Osteoblast (primary cell): Measurements from ENCODE around the gene GJA10. TPM values are rescaled to one million over a fixed set of nuclear protein-coding genes. Genes with fewer than 3 reads are reported as not detected.

ENCODE experiments used
- DNase-seq: peaks from one replicate; pipeline ENCODE4 v3.0.0; 2011; ENCODE audit warnings: low spot score, mixed read lengths; ENCODE audit not compliant: insufficient read length; ENCODE audit errors: missing footprints
- H2AFZ ChIP-seq: 2 replicates; pipeline ENCODE4 v1.6.0; 2011; ENCODE audit warnings: mild to moderate bottlenecking, low read length
- H3K27ac ChIP-seq: 2 replicates; pipeline ENCODE4 v1.5.1; 2011; ENCODE audit warnings: mild to moderate bottlenecking, low read depth, low read length, moderate library complexity
- H3K27me3 ChIP-seq: 2 replicates; pipeline ENCODE4 v1.6.0; 2012; ENCODE audit warnings: mild to moderate bottlenecking, control low read depth, inconsistent platforms, low read length, moderate library complexity; ENCODE audit not compliant: insufficient read depth
- H3K36me3 ChIP-seq: 2 replicates; pipeline ENCODE4 v1.5.1; 2011; ENCODE audit warnings: mild to moderate bottlenecking, low read length, control low read depth, moderate library complexity; ENCODE audit not compliant: insufficient read depth
- H3K4me1 ChIP-seq: 2 replicates; pipeline ENCODE4 v1.5.1; 2011; ENCODE audit warnings: mild to moderate bottlenecking, low read length, control low read depth, moderate library complexity; ENCODE audit not compliant: insufficient read depth
- H3K4me2 ChIP-seq: 2 replicates; pipeline ENCODE4 v1.6.0; 2011; ENCODE audit warnings: mild to moderate bottlenecking, low read length; ENCODE audit not compliant: insufficient read depth
- H3K4me3 ChIP-seq: fragments of 200-600 bp; sonication (generic); 3 replicates; pipeline ENCODE4 v1.5.1; 2012; ENCODE audit warnings: mild to moderate bottlenecking, low read length, inconsistent platforms; ENCODE audit not compliant: insufficient read depth
- H3K79me2 ChIP-seq: 2 replicates; pipeline ENCODE4 v1.6.0; 2012; ENCODE audit warnings: mild to moderate bottlenecking, low read length, control low read depth, inconsistent platforms; ENCODE audit not compliant: insufficient read depth
- H3K9me3 ChIP-seq: 2 replicates; pipeline ENCODE4 v1.5.1; 2011; ENCODE audit warnings: low read depth, low read length, control low read depth
- H4K20me1 ChIP-seq: 2 replicates; pipeline ENCODE4 v1.6.0; 2012; ENCODE audit warnings: mild to moderate bottlenecking, low read length, control low read depth; ENCODE audit not compliant: insufficient read depth
- total RNA-seq: library from RNA; depleted of rRNA; stranded (reverse); fragments of >200 nt; gene quantifications from 2 replicates; pipeline ENCODE4 v1.2.3, GENCODE V29; 2012
- TF ChIP-seq, protein P1 (sequence below): IDR thresholded peaks from 2 replicates; pipeline ENCODE4 v1.5.1; 2011; ENCODE audit warnings: mild to moderate bottlenecking, low read depth, low read length, moderate library complexity; ENCODE audit errors: extremely low read depth

The GJA10 gene
- total RNA-seq, 1 donor, result not detected

DNA sequence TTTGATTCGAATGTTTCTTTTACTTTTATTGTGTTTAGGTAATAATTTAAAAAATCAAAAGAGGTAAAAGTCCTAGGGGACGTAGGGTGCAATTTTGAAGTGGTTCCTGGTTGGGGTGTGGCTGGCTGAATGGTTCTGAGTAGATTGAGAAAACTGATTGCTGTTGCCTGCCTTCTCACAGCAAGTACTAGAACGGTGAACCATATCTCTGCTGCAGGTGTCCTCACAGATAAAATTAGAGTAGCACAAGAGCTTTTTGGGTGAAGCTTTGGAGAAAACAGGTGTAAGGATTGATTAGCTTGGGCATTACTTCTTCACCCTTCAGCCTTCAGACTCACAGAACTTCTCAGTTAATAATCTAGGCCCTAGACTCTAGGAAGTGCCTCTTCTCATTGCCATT is 19.8 kb upstream of the GJA10 start:
- H3K27ac ChIP-seq, result no peak overlapping the region
- H3K9me3 ChIP-seq, result no peaks in the 10 kb centered on the region
- H3K36me3 ChIP-seq, result peaks cover 13% of the 10 kb centered on the region
- no peak overlapping the region for H3K4me2 ChIP-seq
- H2AFZ ChIP-seq, result no peak overlapping the region
- H4K20me1 ChIP-seq, result no peaks in the 10 kb centered on the region
- no peaks in the 10 kb centered on the region for H3K4me1 ChIP-seq
- no peaks in the 10 kb centered on the region for H3K79me2 ChIP-seq
- no peak for DNase-seq
- no peak overlapping the region for H3K4me3 ChIP-seq
- H3K27me3 ChIP-seq, result no peaks in the 10 kb centered on the region
- TF ChIP-seq, protein P1, sequence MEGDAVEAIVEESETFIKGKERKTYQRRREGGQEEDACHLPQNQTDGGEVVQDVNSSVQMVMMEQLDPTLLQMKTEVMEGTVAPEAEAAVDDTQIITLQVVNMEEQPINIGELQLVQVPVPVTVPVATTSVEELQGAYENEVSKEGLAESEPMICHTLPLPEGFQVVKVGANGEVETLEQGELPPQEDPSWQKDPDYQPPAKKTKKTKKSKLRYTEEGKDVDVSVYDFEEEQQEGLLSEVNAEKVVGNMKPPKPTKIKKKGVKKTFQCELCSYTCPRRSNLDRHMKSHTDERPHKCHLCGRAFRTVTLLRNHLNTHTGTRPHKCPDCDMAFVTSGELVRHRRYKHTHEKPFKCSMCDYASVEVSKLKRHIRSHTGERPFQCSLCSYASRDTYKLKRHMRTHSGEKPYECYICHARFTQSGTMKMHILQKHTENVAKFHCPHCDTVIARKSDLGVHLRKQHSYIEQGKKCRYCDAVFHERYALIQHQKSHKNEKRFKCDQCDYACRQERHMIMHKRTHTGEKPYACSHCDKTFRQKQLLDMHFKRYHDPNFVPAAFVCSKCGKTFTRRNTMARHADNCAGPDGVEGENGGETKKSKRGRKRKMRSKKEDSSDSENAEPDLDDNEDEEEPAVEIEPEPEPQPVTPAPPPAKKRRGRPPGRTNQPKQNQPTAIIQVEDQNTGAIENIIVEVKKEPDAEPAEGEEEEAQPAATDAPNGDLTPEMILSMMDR, result no peak

DNA sequence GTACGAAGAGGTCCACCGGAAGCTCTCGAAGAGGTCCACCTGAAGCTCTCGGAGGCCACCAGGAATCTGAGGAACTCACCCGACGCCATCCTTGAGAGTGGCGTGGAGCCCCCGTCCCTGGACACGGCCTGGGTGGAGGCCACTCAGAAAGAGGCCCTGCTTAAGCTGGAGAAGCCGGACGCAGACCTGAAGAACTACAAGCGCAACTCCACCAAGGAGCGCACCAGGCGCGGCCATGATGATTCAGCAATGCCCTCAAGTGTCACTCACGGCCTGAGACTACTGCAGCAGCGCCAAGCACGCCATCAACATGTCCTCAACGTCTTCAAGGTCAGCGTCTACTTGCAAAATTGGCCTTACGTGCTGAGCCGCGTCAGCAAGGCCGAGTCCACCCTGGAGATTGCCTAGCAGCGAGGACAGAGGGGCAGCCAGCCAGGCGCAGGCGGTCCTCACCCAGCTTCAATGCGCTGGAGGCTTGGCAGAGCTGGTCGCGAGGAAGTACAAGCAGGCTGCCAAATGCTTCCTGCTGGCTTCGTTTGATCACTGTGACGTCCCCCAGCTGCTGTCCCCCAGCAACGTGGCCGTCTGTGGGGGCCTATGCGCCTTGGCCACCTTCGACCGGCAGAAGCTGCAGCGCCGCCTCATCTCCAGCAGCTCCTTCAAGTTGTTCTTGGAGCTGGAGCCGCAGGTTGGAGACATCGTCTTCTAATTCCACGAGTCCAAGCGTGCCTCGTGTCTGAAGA is 7.7 kb upstream of the GJA10 start:
- TF ChIP-seq, protein P1, result no peak

DNA sequence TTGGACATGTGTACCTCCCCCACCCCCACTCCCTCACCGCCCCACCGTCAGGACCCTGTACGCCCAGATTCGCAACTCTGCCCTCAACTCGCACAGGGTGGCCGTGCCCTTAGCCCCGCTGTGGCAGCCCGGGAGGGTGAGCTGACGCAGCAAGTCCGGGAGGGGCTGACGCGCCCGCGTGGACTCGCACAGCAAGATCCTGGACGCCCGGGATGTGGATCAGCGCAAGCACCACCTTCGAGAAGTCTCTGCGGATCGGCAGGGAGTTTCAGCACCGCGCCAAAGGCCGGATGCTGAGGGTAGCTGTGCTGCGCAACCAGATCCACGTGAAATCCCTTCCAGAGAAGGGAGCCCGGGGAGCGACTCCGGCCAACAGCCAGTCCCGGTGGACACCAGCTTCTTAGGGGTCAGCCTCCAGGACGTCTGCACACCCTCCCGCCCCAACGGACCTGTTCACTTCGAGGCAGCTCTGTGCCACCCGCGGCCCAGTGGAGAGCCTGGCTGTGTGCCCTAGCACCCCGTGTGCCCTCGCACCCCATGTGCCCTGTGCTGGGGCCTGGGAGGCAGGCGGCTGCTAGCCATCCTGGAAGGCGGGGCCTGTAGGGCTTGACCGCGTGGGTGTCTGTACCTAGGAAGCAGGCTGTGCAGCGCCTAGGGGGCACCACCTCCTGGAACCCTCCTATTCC is 6.7 kb upstream of the GJA10 start:
- Histone ChIP-seq H3K27me3 (peaks cover 18% of the 10 kb centered on the region), H2AFZ (no peak overlapping the region), H3K79me2 (no peaks in the 10 kb centered on the region), H3K4me1 (no peaks in the 10 kb centered on the region), H4K20me1 (no peaks in the 10 kb centered on the region), H3K27ac (no peak overlapping the region), H3K4me2 (no peak overlapping the region), H3K4me3 (no peak overlapping the region), H3K36me3 (no peaks in the 10 kb centered on the region), H3K9me3 (no peaks in the 10 kb centered on the region)
- TF ChIP-seq, protein P1, result no peak
- no peak for DNase-seq

More for the DNA sequence above, 7.7 kb upstream of the GJA10 start:
- no peak overlapping the region for H3K27ac ChIP-seq
- peaks cover 18% of the 10 kb centered on the region for H3K27me3 ChIP-seq
- H3K4me3 ChIP-seq, result no peak overlapping the region
- H2AFZ ChIP-seq, result no peak overlapping the region
- no peak overlapping the region for H3K4me2 ChIP-seq
- H3K4me1 ChIP-seq, result no peaks in the 10 kb centered on the region
- no peak for DNase-seq
- H3K36me3 ChIP-seq, result no peaks in the 10 kb centered on the region
- H3K9me3 ChIP-seq, result no peaks in the 10 kb centered on the region
- H3K79me2 ChIP-seq, result no peaks in the 10 kb centered on the region
- H4K20me1 ChIP-seq, result no peaks in the 10 kb centered on the region

DNA sequence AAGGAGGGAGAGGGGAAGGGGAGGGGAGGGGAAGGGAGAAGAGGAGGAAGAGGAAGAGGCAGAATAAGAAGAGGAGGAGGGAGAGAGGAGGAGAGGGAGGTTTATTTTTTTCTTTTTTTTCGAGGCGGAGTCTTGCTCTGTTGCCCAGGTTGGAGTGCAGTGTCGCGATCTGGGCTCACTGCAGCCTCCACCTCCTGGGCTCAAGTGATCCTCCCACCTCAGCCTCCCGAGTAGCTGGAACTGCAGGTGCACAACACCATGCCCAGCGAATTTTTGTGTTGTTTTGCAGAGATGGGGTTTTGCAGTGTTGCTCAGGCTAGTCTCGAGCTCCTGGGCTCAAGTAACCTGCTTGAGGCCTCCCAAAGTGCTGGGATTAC is 6.1 kb upstream of the GJA10 start:
- no peak overlapping the region for H2AFZ ChIP-seq
- no peaks in the 10 kb centered on the region for H3K9me3 ChIP-seq
- H3K4me1 ChIP-seq, result no peaks in the 10 kb centered on the region
- TF ChIP-seq, protein P1, result no peak
- DNase-seq, result no peak
- no peaks in the 10 kb centered on the region for H4K20me1 ChIP-seq
- H3K79me2 ChIP-seq, result no peaks in the 10 kb centered on the region
- H3K27ac ChIP-seq, result no peak overlapping the region
- H3K4me2 ChIP-seq, result no peak overlapping the region
- no peaks in the 10 kb centered on the region for H3K36me3 ChIP-seq
- peaks cover 18% of the 10 kb centered on the region for H3K27me3 ChIP-seq
- no peak overlapping the region for H3K4me3 ChIP-seq
